Activated CD8-positive, alpha-beta memory T cell treated with anti-CD3 and anti-CD28 coated beads for 24 hours (primary cell): ENCODE data around the gene ALK.

ENCODE experiments used
- DNase-seq: peaks from one replicate; pipeline ENCODE4 v3.0.0-alpha.2; 2020

The ALK gene

GRCh38 chr2:29921560-29921915, at the start of gene ALK:
Gene ALK, minus strand, starts transcription at chr2:29921586. Its CDS starts 927 bp downstream, at chr2:29920659.
- DNase-seq, result peak; percentile 69

GRCh38 chr2:29966266-29966665, 44.9 kb upstream of the ALK start:
- DNase-seq, result no peak

- DNase-seq, result no peak
Measured at GRCh38 chr2:29963972-29964570, 42.7 kb upstream of the ALK start.

GRCh38 chr2:29962922-29963321, 41.5 kb upstream of the ALK start:
- no peak for DNase-seq

GRCh38 chr2:29954316-29954715, 32.9 kb upstream of the ALK start:
- DNase-seq, result no peak

- DNase-seq, result no peak
Measured at GRCh38 chr2:29952973-29953372, 31.6 kb upstream of the ALK start.

- DNase-seq, result no peak
Measured at GRCh38 chr2:29951576-29951975, 30.2 kb upstream of the ALK start.

GRCh38 chr2:29950481-29950880, 29.1 kb upstream of the ALK start:
- no peak for DNase-seq

- DNase-seq, result no peak
Measured at GRCh38 chr2:29949042-29949441, 27.7 kb upstream of the ALK start.

- no peak for DNase-seq
Measured at GRCh38 chr2:29946505-29946904, 25.1 kb upstream of the ALK start.

- DNase-seq, result no peak
Measured at GRCh38 chr2:29942711-29943110, 21.3 kb upstream of the ALK start.

- no peak for DNase-seq
Measured at GRCh38 chr2:29940706-29941105, 19.3 kb upstream of the ALK start.

- DNase-seq, result no peak
Measured at GRCh38 chr2:29936020-29936419, 14.6 kb upstream of the ALK start.

GRCh38 chr2:29931818-29932217, 10.4 kb upstream of the ALK start:
- DNase-seq, result no peak

GRCh38 chr2:29923110-29923721, 1.8 kb upstream of the ALK start:
- DNase-seq, result peak; percentile 63

- DNase-seq, result no peak
Measured at GRCh38 chr2:29922605-29923004, 1.2 kb upstream of the ALK start.

- peak; percentile 60 for DNase-seq
Measured at GRCh38 chr2:29920631-29921559, 491 bp downstream of the ALK start.

- peak; percentile 75 for DNase-seq
Measured at GRCh38 chr2:29920130-29920577, 1.2 kb downstream of the ALK start.

GRCh38 chr2:29918941-29919340, 2.4 kb downstream of the ALK start:
- no peak for DNase-seq

GRCh38 chr2:29917781-29918180, 3.6 kb downstream of the ALK start:
- DNase-seq, result no peak

GRCh38 chr2:29916571-29916970, 4.8 kb downstream of the ALK start:
- no peak for DNase-seq

- DNase-seq, result no peak
Measured at GRCh38 chr2:29910960-29911359, 10.4 kb downstream of the ALK start.

GRCh38 chr2:29910465-29910864, 10.9 kb downstream of the ALK start:
- DNase-seq, result no peak

GRCh38 chr2:29902356-29902755, 19.0 kb downstream of the ALK start:
- no peak for DNase-seq
